Fibroblast of villous mesenchyme (primary cell): ENCODE data around the gene PLA2G4D. TPM values are rescaled to one million over a fixed set of nuclear protein-coding genes. Genes with fewer than 3 reads are reported as not detected.

ENCODE experiments used
- DNase-seq: peaks from one replicate; pipeline ENCODE4 v3.0.0-alpha.2; 2010; ENCODE audit warnings: low read depth
- H3K4me3 ChIP-seq: 2 replicates; pipeline ENCODE4 v1.5.1; 2011; ENCODE audit warnings: low read depth, mild to moderate bottlenecking, low read length
- total RNA-seq: library from RNA; depleted of rRNA; stranded (reverse); fragments of >200 nt; gene quantifications from 2 replicates; pipeline ENCODE4 v1.2.3, GENCODE V29; 2012
- TF ChIP-seq, protein P1 (sequence below): IDR thresholded peaks from 2 replicates; pipeline ENCODE4 v1.5.1; 2012; ENCODE audit warnings: low read depth, mild to moderate bottlenecking, low read length; ENCODE audit not compliant: insufficient read depth

Gene PLA2G4D
- total RNA-seq, 1 donor: not detected

DNA sequence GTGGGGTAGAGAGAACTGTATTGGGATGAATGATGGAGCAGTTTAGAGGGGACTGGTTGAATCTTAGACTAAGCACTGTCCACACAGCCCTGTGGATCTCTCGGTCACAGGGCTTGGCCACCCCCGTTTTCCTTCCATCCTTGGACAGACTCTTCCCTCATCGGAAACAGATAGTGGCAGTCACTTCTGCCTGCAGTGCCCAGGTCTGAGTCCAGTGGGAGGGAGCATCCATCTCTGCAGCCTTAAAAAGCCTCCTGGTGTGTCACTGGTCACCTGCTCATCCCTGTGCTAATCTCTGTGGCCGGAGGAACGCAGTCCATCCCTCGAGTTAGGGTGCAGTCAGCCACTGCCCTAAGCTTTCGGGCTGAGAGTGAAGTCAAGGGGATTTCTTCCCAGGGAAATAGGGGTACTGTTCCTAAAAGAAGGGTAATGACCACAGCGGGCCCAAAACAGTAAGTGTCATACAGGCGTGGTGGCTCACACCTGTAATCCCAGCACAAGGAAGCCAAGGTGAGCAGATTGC is 32.0 kb downstream of the PLA2G4D start:
- no peak overlapping the region for H3K4me3 ChIP-seq
- no peak for DNase-seq
- TF ChIP-seq, protein P1, sequence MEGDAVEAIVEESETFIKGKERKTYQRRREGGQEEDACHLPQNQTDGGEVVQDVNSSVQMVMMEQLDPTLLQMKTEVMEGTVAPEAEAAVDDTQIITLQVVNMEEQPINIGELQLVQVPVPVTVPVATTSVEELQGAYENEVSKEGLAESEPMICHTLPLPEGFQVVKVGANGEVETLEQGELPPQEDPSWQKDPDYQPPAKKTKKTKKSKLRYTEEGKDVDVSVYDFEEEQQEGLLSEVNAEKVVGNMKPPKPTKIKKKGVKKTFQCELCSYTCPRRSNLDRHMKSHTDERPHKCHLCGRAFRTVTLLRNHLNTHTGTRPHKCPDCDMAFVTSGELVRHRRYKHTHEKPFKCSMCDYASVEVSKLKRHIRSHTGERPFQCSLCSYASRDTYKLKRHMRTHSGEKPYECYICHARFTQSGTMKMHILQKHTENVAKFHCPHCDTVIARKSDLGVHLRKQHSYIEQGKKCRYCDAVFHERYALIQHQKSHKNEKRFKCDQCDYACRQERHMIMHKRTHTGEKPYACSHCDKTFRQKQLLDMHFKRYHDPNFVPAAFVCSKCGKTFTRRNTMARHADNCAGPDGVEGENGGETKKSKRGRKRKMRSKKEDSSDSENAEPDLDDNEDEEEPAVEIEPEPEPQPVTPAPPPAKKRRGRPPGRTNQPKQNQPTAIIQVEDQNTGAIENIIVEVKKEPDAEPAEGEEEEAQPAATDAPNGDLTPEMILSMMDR: no peak

DNA sequence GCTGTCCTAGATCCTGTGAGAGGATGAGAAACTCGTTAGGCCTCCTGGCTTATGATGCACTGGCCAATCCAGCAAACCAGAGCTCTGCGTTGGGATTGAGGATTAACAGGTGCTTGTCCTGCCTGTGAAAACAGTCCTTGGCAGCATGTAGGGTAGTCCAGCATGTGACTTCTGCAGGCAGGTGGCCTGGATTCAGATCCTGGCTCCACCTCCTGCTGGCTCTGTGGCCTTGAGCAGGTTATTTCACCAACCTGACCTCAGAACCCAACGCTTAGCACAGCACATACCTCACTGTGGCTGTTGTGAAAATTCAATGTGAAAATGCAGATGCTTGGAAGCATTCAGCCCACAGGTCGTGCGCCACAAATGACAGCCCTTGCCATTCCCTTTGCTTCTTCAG is 33.6 kb downstream of the PLA2G4D start:
- TF ChIP-seq, protein P1: no peak
- DNase-seq: no peak
- no peak overlapping the region for H3K4me3 ChIP-seq

DNA sequence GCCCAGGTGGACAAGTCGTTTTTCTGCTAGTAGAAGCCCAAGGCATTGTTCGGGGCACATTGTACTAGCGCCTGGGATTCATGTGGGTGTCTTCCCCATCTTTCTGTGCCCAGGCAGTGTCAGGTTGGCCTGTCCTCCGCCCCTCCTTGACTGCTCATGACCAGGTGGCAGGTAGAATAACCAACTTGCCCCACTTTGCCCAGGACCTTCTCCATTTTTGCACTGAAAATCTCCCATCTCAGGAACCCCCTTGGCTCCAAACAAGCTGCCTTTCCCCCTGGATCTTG is 33.9 kb downstream of the PLA2G4D start:
- no peak for DNase-seq
- no peak overlapping the region for H3K4me3 ChIP-seq
- TF ChIP-seq, protein P1: no peak

DNA sequence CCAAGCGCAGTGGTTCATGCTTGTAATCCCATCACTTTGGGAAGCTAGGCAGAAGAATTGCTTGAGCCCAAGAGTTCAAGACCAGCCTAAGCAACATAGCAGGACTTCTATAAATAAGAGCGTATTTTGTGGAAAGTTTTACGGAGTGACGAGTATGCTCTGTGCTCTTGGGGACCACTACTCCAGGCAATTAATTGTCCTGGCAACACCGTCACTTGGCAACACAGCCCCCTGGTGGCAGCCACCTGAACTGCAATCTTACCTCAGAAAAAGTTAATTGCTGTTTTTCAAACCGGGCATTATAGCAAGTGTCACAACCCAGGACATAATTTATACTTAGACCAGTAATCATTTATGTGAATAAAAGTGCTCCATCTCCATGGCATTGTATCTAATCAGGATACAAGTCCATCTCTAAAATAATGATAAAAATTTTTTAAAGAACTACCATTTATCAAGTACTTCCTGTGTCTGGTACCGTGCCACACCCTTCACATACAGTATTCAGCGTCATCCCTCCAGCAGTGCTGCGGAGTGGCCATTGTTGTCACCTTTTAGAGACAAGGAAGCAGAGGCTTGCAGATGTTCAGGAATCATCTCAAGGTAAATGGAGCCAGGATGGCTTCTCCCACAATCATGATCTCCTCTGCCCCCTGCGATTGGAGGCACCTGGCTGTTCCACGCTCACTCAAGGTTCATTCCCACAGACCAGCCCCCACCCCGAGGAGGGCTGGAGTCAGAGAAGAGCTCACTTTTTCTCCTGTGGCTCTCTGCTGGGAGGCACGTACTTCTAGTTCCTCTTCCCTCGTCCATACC is 34.5 kb downstream of the PLA2G4D start:
- DNase-seq: peak; percentile 51
- no peak overlapping the region for H3K4me3 ChIP-seq
- TF ChIP-seq, protein P1: peak; percentile 90

DNA sequence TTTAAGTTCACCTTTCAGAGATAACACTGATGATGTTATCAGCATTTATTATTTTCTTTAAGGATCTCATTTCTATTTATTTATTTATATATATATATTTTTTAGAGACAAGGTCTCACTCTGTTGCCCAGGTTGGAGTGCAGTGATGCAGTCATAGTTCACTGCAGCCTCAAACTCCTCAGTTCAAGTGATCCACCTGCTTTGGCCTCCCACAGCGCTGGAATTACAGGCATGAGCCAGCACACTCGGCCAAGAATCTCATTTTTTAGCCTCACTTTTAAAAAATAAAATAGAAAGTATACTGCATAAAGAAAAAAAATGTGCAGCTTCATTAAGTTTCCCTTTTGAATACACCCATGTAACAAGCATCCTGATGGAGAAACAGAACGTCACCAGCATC is 35.6 kb downstream of the PLA2G4D start:
- TF ChIP-seq, protein P1: no peak
- H3K4me3 ChIP-seq: no peak overlapping the region
- DNase-seq: no peak

DNA sequence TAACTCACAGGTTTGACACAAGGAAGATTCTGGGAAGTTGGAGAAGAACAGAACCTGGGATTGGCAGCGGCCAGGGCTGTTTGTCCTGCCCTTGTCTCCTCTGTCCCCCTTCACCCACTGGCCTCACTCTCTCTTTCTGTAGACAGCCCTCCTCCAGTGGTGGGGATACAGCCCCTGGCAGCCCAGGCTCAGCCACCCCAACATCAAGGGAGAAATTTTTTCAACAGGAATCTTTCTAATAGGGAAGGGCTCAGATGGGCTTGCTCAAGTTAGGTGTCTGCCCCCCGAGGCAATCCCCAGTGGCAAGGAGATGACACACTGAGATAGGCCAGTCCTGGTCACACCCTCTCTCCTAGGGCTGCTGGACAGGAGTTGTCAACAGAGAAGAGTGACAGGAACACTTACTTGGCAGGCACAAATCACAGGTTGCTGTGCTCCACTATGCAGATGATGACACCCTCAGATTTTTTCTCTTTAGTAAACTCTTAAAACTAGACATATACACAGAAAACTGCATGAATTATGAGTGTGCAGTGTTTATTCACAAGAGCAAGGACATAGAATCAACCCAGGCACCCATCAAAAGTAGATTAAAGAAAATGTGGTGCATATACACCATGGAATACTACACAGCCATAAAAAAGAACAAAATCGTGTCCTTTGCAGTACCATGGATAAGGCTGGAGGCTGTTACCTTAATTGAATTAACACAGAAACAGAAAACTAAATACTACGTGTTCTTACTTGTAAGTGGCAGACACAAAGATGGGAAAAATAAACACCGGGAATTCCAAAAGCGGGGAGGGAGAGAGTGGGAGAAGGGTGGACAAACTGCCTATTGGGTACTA is 36.3 kb downstream of the PLA2G4D start:
- TF ChIP-seq, protein P1: no peak
- H3K4me3 ChIP-seq: no peak overlapping the region

More for the DNA sequence above, 36.3 kb downstream of the PLA2G4D start:
- DNase-seq: no peak
